C4-2B (cell line): ENCODE results near the gene ARHGAP42.
"Not testable (repeated sequence)": the region's sequence is repeated elsewhere in the genome, so short reads cannot be mapped to it uniquely, and the experiment has no call there.

Source experiments
- H3K27ac ChIP-seq: fragments of 450-650 bp; 2 replicates; pipeline ENCODE4 v1.5.1; 2017
- ZFX ChIP-seq: fragments of 450-650 bp; IDR thresholded peaks from 2 replicates; pipeline ENCODE4 v1.6.1; 2017
- TF ChIP-seq, protein P1 (sequence below): fragments of 450-650 bp; conservative IDR thresholded peaks from 2 replicates; pipeline ENCODE4 v1.5.1; 2017; ENCODE audit warnings: mild to moderate bottlenecking

The ARHGAP42 gene

GRCh38 chr11:100646545-100646944 is 40.5 kb upstream of the ARHGAP42 start:
- TF ChIP-seq, protein P1, sequence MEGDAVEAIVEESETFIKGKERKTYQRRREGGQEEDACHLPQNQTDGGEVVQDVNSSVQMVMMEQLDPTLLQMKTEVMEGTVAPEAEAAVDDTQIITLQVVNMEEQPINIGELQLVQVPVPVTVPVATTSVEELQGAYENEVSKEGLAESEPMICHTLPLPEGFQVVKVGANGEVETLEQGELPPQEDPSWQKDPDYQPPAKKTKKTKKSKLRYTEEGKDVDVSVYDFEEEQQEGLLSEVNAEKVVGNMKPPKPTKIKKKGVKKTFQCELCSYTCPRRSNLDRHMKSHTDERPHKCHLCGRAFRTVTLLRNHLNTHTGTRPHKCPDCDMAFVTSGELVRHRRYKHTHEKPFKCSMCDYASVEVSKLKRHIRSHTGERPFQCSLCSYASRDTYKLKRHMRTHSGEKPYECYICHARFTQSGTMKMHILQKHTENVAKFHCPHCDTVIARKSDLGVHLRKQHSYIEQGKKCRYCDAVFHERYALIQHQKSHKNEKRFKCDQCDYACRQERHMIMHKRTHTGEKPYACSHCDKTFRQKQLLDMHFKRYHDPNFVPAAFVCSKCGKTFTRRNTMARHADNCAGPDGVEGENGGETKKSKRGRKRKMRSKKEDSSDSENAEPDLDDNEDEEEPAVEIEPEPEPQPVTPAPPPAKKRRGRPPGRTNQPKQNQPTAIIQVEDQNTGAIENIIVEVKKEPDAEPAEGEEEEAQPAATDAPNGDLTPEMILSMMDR, result no peak
- no peak for TF ChIP-seq ZFX
- H3K27ac ChIP-seq, result no peak overlapping the region

GRCh38 chr11:100647861-100648260 is 39.2 kb upstream of the ARHGAP42 start:
- TF ChIP-seq ZFX, result no peak
- TF ChIP-seq, protein P1, result no peak

GRCh38 chr11:100663583-100663982 is 23.5 kb upstream of the ARHGAP42 start:
- no peak for TF ChIP-seq ZFX
- TF ChIP-seq, protein P1, result no peak
- H3K27ac ChIP-seq, result no peak overlapping the region

More at GRCh38 chr11:100647861-100648260, 39.2 kb upstream of the ARHGAP42 start:
- no peak overlapping the region for H3K27ac ChIP-seq

GRCh38 chr11:100663996-100664395 is 23.1 kb upstream of the ARHGAP42 start:
- no peak overlapping the region for H3K27ac ChIP-seq
- TF ChIP-seq ZFX, result no peak
- TF ChIP-seq, protein P1, result no peak

DNA sequence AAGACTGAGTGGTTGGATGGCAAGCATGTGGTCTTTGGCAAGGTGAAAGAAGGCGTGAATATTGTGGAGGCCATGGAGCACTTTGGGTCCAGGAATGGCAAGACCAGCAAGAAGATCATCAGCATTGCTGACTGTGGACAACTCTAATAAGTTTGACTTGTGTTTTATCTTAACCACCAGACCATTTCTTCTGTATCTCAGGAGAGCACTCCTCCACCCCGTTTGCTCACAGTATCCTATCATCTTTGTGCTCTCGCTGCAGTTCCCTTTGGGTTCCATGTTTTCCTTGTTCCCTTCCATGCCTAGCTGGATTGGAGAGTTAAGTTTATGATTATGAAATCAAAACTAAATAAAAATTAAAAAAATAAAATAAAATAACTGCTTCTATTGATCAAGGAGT is 20.3 kb upstream of the ARHGAP42 start:
- H3K27ac ChIP-seq, result not testable (repeated sequence)

- TF ChIP-seq, protein P1, result no peak
- TF ChIP-seq ZFX, result no peak
- no peak overlapping the region for H3K27ac ChIP-seq
Observed at GRCh38 chr11:100667449-100667848, 19.6 kb upstream of the ARHGAP42 start.

GRCh38 chr11:100670140-100670539 is 16.9 kb upstream of the ARHGAP42 start:
- TF ChIP-seq ZFX, result no peak
- TF ChIP-seq, protein P1, result no peak
- no peak overlapping the region for H3K27ac ChIP-seq

DNA sequence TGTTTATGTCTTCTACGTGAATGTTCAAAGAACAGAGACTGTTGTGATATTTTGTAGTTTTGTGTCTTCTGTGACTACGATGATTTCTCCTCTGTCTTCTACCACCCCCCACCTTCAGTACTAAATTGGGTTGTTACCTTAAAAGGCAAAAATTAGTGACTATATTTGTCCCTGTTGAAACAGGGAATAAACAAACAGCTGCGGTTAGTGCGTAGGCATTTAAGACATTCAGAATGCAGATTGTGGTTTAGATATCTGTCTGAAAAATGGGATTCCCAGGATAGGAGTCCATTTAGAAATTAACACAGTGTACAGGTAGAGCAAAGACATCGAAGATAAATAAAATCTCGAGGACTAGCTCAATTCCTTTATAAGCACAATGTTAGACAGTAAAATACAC is 15.6 kb upstream of the ARHGAP42 start:
- H3K27ac ChIP-seq, result no peak overlapping the region

More for the DNA sequence above, 15.6 kb upstream of the ARHGAP42 start:
- no peak for TF ChIP-seq ZFX
- TF ChIP-seq, protein P1, result no peak
